C1 segment of cervical spinal cord (tissue), 14 donors: ENCODE data around the gene FBXW7.

ENCODE experiments used
- DNase-seq, 14 donors: peaks; one replicate each; lab custom pipeline; 2025; lab: John Stamatoyannopoulos, UW

FBXW7 gene

GRCh38 chr4:152471251-152471792 is 64.6 kb downstream of the FBXW7 start:
- no peak for DNase-seq

DNA sequence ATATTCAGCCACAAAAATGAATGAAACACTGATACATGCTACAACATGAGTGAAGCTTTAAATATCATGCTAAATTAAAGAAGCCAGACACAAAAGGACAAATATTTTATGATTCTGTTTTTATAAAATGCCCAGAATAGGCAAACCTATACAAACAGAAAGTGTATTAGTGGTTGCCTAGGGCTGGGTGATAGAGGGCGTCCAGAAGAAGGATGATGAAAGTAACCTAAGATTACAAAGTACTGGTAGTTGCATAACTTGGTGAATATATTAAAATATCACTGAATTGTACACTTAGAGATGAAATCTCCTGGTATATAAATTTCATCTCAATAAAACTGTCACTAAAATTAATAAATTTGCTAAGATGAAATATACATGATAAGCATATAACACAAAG is 67.5 kb downstream of the FBXW7 start:
- no peak for DNase-seq

GRCh38 chr4:152467101-152467500 is 68.8 kb downstream of the FBXW7 start:
- DNase-seq = no peak

- DNase-seq = no peak
Measured at GRCh38 chr4:152464030-152464823, 71.7 kb downstream of the FBXW7 start.

DNA sequence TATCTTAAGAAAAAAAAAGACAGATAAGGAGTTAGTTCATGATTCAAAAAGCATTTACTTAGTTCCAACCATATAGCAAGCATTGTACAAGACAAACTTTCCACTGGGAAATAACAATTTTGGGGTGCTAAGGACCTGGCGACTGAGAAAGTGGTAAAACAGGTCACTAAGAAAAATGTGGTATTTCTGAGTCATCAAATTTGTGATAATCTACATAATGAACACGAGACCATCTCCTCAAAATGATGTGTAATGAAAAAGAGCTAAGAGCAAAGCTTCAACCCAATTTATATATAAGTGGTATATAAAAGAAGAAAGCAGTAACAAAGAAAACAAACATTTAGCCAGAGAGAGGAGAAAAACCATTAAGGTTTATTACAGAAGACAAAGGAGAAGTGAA is 72.3 kb downstream of the FBXW7 start:
- DNase-seq = no peak

DNA sequence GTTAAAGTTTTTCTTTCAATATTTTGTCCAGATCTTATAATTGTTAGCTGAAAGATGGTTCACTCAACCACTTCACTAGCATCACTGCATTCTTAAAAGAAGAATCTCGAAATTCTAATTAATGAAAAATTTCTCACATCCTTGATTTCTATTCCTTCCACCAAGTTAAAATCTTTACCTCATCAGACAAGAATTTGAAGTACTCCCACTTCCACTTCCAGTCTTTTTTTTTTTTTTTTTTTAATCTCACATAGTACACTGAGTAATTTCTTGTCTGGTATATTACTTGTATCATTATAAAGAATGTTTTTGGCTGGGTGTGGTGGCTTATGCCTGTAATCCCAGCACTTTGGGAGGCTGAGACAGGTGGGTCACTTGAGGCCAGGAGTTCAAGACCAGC is 73.2 kb downstream of the FBXW7 start:
- no peak for DNase-seq

GRCh38 chr4:152462047-152462446 is 73.8 kb downstream of the FBXW7 start:
- no peak for DNase-seq

- no peak for DNase-seq
Measured at GRCh38 chr4:152460488-152460887, 75.4 kb downstream of the FBXW7 start.

GRCh38 chr4:152459326-152459725 is 76.6 kb downstream of the FBXW7 start:
- no peak for DNase-seq

DNA sequence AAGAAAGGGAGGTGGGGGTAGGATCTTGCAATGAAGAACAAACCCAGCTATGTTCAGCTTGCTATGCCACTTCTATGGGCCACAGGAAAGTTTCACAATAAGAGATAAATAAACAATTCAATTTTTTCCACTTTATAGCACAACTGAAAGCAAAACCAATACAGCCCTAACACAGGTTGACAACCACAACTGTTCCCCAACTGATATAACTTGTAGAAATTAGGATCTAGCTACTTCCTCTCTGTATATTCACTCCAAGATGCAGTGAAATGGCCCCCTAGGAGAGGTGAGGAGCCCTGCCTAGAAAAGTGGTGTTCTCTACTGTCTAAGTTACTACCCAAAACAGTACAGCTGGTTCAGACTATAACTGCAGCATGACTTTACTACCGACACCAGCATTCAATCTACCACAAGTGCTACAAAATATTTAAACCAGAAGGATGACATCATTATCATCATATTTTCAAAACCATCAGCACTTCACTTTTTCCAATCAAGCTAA is 77.0 kb downstream of the FBXW7 start:
- DNase-seq = no peak

GRCh38 chr4:152456609-152457008 is 79.3 kb downstream of the FBXW7 start:
- DNase-seq = no peak

- DNase-seq = no peak
Measured at GRCh38 chr4:152455311-152455710, 80.6 kb downstream of the FBXW7 start.

DNA sequence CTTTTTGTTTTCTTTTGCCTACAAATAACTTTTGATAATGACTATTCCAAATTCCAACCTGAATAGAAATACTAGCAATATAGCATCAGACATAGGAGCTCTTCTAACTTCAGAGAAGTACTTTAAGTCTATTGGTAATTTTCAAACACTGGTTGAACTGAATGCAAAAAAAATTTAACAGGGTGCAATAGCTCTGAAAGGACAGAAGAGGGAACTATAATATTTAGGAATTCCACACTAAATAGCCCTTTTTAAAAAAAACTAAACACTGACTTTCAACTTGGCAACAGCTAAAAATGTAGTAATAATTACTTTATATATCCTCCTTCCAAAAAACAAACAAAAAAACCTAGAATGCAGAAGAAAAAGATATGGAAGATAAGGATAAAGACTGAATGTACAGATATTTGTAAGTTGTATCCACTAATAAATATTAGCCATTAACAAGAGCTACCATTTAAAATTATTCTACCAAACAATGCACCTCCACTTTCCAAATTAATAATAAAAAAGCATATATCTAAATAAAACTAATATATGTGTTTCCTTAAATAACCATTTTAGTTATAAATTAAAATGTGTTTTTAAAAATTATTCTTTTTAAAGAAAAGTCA is 81.4 kb downstream of the FBXW7 start:
- DNase-seq = no peak

GRCh38 chr4:152451496-152451895 is 84.4 kb downstream of the FBXW7 start:
- DNase-seq = no peak

DNA sequence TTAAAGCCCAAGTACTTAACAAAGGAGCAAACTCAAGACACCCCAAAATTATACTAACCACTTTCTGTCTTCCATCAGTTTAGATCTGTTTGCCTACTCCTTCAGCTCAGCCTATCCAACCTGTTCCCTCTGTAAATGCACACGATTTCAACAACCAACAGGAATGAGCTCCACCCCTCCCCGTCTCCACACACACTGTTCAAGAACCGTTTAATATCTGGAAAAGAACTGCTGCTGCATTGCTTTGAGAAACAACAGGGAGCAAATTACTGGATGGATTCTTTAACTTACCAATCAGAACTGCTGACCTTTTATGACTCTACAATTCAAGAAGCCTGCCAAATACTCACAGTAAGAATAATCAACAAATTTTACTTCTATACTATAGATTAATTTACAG is 87.0 kb downstream of the FBXW7 start:
- DNase-seq = no peak

DNA sequence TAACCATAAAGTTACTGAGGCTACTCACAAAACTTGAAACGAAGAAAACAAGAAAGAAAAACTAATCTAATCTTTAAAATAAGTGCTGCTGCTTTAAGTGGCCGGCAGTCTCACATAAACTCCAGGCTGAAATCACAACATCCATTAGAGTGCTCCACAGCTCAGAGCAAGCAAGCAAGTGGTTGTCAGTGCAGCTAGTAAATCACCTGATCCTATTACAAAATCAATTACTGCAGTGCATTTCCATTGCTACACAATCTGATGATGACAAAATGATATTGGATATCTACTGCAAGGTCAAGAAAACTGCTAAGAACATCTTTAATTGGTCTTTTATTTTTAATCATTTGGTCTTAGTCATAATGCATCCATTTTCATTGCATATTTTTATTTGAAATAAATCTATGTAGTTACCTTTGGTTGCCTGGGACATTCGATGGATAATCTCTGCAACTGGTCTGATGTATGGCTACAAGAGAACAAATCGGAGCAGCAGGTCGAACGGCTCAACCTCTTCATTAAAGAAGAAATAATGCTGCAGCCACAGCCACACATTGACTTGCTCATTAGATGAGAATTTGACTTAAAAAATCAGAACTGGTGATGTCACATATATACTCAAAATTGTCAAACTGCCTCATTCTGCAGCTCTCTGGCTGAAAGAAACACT is 87.7 kb downstream of the FBXW7 start:
- DNase-seq = no peak

- no peak for DNase-seq
Measured at GRCh38 chr4:152443859-152444258, 92.0 kb downstream of the FBXW7 start.

- no peak for DNase-seq
Measured at GRCh38 chr4:152437561-152437960, 98.3 kb downstream of the FBXW7 start.

GRCh38 chr4:152436384-152436783 is 99.5 kb downstream of the FBXW7 start:
- no peak for DNase-seq

DNA sequence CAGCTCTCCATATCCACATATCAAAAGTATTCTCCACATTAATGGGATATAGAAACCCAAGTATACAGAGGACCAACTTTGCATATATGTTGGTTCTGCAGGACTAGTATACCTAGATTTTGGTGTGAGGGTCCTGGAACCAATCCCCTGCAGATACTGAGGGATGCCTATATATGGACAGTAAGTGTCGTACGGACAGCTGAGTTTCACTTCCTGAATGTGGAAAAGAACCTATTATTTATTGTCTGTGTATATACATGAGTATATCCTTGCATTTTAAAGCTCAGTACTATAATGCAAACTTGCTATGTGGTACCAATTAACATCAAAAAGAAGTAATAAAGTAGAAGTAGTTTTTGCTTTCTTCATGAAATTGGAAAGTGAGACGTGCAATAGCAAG is 101.9 kb downstream of the FBXW7 start:
- DNase-seq = no peak

- no peak for DNase-seq
Measured at GRCh38 chr4:152431784-152432183, 104.1 kb downstream of the FBXW7 start.

DNA sequence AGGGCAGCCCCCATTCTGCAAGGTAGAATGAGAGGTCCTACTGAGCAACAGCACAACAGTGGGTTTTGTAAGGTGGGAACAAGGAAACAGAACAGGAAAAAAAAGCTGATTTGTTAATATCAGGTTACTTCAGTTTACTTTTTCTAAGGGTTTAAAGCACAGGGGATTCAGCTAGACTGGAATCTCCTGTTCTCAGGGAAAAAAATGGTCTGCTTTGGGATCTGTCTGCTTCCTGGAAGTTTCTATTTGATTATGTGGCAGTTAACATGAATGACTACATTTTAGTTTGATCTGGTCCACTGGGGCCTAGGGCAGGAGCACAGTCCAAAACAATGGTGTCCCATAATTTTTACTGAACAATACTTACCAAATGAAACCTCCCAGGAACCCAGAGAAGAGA is 104.6 kb downstream of the FBXW7 start:
- no peak for DNase-seq
